HL-60 (cell line): ENCODE measurements around the gene SCN10A.

Experiments used
- DNase-seq, 2 experiments: peaks; one replicate each; pipeline ENCODE4 v3.0.0-alpha.2; 2010 to 2020; ENCODE audit warnings: low read depth in 1 of 2, low spot score in 1 of 2
- H3K27ac ChIP-seq: fragments of 250-450 bp; sonication (Bioruptor Pico); replicated peaks from 2 replicates; pipeline ENCODE4 v1.5.1; 2020; ENCODE audit warnings: mild to moderate bottlenecking, moderate library complexity
- H3K27me3 ChIP-seq: fragments of 250-450 bp; sonication (Bioruptor Pico); 2 replicates; pipeline ENCODE4 v1.5.1; 2021; ENCODE audit warnings: mild to moderate bottlenecking, moderate library complexity; ENCODE audit not compliant: insufficient read depth, poor library complexity, severe bottlenecking
- H3K4me3 ChIP-seq: replicated peaks from 2 replicates; pipeline ENCODE4 v1.5.1; 2011; ENCODE audit warnings: mild to moderate bottlenecking, control low read depth, low read length; ENCODE audit not compliant: insufficient read depth
- CTCF ChIP-seq: IDR thresholded peaks from one replicate; pipeline ENCODE4 v1.5.1; 2011; ENCODE audit warnings: low read length, control low read depth, inconsistent platforms; ENCODE audit not compliant: insufficient read depth
- GABPA ChIP-seq: IDR thresholded peaks from 2 replicates; pipeline ENCODE4 v1.6.1; 2012; ENCODE audit warnings: low read depth
- POLR2AphosphoS5 ChIP-seq: IDR thresholded peaks from 2 replicates; pipeline ENCODE4 v1.6.1; 2012; ENCODE audit warnings: low read depth
- REST ChIP-seq: IDR thresholded peaks from 2 replicates; pipeline ENCODE4 v1.6.1; 2012; ENCODE audit warnings: low read depth; ENCODE audit not compliant: insufficient replicate concordance
- SPI1 ChIP-seq: IDR thresholded peaks from 2 replicates; pipeline ENCODE4 v1.6.1; 2012; ENCODE audit warnings: low read depth, mild to moderate bottlenecking, borderline replicate concordance

The SCN10A gene

GRCh38 chr3:38713121-38713520 is 102.9 kb downstream of the SCN10A start:
- DNase-seq: no peak
- H3K27me3 ChIP-seq: no peaks in the 10 kb centered on the region
- no peak overlapping the region for H3K27ac ChIP-seq
- H3K4me3 ChIP-seq: no peak overlapping the region
- TF ChIP-seq CTCF (no peak), SPI1 (no peak), GABPA (no peak), REST (no peak), POLR2AphosphoS5 (no peak)

- H3K27me3 ChIP-seq: peaks cover 1% of the 10 kb centered on the region
- DNase-seq: no peak
- TF ChIP-seq CTCF (no peak), GABPA (no peak)
- no peak overlapping the region for H3K4me3 ChIP-seq
- H3K27ac ChIP-seq: no peak overlapping the region
Measured at GRCh38 chr3:38711321-38711720, 104.7 kb downstream of the SCN10A start.

- no peak for TF ChIP-seq POLR2AphosphoS5
- peak; percentile 13 for TF ChIP-seq CTCF
- Histone ChIP-seq H3K27ac (no peak overlapping the region), H3K27me3 (peaks cover 5% of the 10 kb centered on the region), H3K4me3 (no peak overlapping the region)
- DNase-seq: no peak
Measured at GRCh38 chr3:38707730-38708129, 108.3 kb downstream of the SCN10A start.

GRCh38 chr3:38706961-38707360 is 109.1 kb downstream of the SCN10A start:
- Histone ChIP-seq H3K4me3 (no peak overlapping the region), H3K27me3 (peaks cover 5% of the 10 kb centered on the region), H3K27ac (no peak overlapping the region)
- no peak for TF ChIP-seq GABPA
- no peak for TF ChIP-seq CTCF
- TF ChIP-seq REST: no peak
- no peak for TF ChIP-seq SPI1
- TF ChIP-seq POLR2AphosphoS5: no peak
- no peak for DNase-seq
